Tibial artery (tissue), 4 donors: Measurements from ENCODE around the gene SETBP1.

Experiments
- DNase-seq, 2 donors: peaks; one replicate each; pipeline ENCODE4 v3.0.0-alpha.2; 2019
- H3K27ac ChIP-seq, 2 donors: fragments of 200-600 bp; sonication (generic) in 1 of 2; 1 replicate in 1 of 2; 2 replicates in 1 of 2; pipeline ENCODE4 v1.5.1; 2018 to 2019; ENCODE audit warnings: mild to moderate bottlenecking in 1 of 2
- H3K27me3 ChIP-seq, 2 donors: fragments of 200-600 bp; sonication (generic) in 1 of 2; one replicate each; pipeline versions ENCODE4 v1.5.1 to v1.6.0; 2016 to 2019
- H3K36me3 ChIP-seq, 3 donors: fragments of 200-600 bp; sonication (generic) in 2 of 3; one replicate each; pipeline ENCODE4 v1.5.1; 2016 to 2019; ENCODE audit warnings: mild to moderate bottlenecking in 2 of 3
- H3K4me1 ChIP-seq, 4 donors: fragments of 200-600 bp; sonication (generic) in 2 of 4; 1 replicate in 3 of 4; 2 replicates in 1 of 4; pipeline ENCODE4 v1.5.1; 2016 to 2019
- H3K4me3 ChIP-seq, 2 donors: fragments of 200-600 bp; sonication (generic) in 1 of 2; 1 replicate in 1 of 2; 2 replicates in 1 of 2; pipeline ENCODE4 v1.5.1; 2018 to 2019; ENCODE audit warnings: mild to moderate bottlenecking in 2 of 2
- H3K9me3 ChIP-seq, 3 donors: fragments of 200-600 bp; sonication (generic) in 1 of 3; one replicate each; pipeline ENCODE4 v1.5.1; 2016 to 2019
- CTCF ChIP-seq, 2 experiments: fragments of 200-600 bp in 1 of 2; fragments of 450-650 bp in 1 of 2; IDR thresholded peaks; one replicate each; pipeline ENCODE4 v1.5.1; 2017 to 2019; ENCODE audit warnings: antibody characterized with exemption in 2 of 2, mild to moderate bottlenecking in 1 of 2, moderate library complexity in 1 of 2
- intact Hi-C: fragments of 100-400 bp; cut with DNase I; formaldehyde crosslinking; loops from one replicate; pipeline ENCODE4 v1.15.0; 2023; ENCODE audit warnings: low total_unique reads

Gene SETBP1

GRCh38 chr18:44871771-44872170, 191.1 kb downstream of the SETBP1 start:
- intact Hi-C loops: no loop called here
- Histone ChIP-seq H3K4me1 (peaks cover 0 to 25% (median 0%) of the 10 kb centered on the region in 4 donors), H3K36me3 (peaks cover 0 to 10% (median 10%) of the 10 kb centered on the region in 3 donors), H3K27me3 (no peaks in the 10 kb centered on the region), H3K9me3 (no peaks in the 10 kb centered on the region), H3K27ac (no peak overlapping the region), H3K4me3 (no peak overlapping the region)
- DNase-seq: no peak
- no peak for TF ChIP-seq CTCF (IDR thresholded peaks at IDR 0.05)

- Histone ChIP-seq H3K27ac (no peak overlapping the region), H3K4me3 (no peak overlapping the region), H3K9me3 (no peaks in the 10 kb centered on the region), H3K4me1 (peaks cover 0 to 4% (median 0%) of the 10 kb centered on the region in 4 donors), H3K27me3 (no peaks in the 10 kb centered on the region), H3K36me3 (peaks cover 0 to 10% (median 4%) of the 10 kb centered on the region in 3 donors)
- TF ChIP-seq CTCF (IDR thresholded peaks at IDR 0.05): no peak
- intact Hi-C loops: no loop called here
- no peak for DNase-seq
Measured at GRCh38 chr18:44876024-44876423, 195.3 kb downstream of the SETBP1 start.

GRCh38 chr18:44876755-44877154, 196.1 kb downstream of the SETBP1 start:
- peaks cover 0 to 4% (median 0%) of the 10 kb centered on the region in 4 donors for H3K4me1 ChIP-seq
- no peak overlapping the region for H3K27ac ChIP-seq
- intact Hi-C loops: no loop called here
- DNase-seq: no peak
- no peak for TF ChIP-seq CTCF (IDR thresholded peaks at IDR 0.05)
- no peaks in the 10 kb centered on the region for H3K27me3 ChIP-seq
- H3K36me3 ChIP-seq: peaks cover 0 to 10% (median 4%) of the 10 kb centered on the region in 3 donors
- no peaks in the 10 kb centered on the region for H3K9me3 ChIP-seq
- no peak overlapping the region for H3K4me3 ChIP-seq

- Histone ChIP-seq H3K36me3 (peaks cover 0 to 5% (median 4%) of the 10 kb centered on the region in 3 donors), H3K4me3 (no peak overlapping the region), H3K27ac (no peak overlapping the region), H3K27me3 (no peaks in the 10 kb centered on the region), H3K4me1 (peaks cover 0 to 4% (median 0%) of the 10 kb centered on the region in 4 donors), H3K9me3 (no peaks in the 10 kb centered on the region)
- DNase-seq: no peak
- TF ChIP-seq CTCF (IDR thresholded peaks at IDR 0.05): no peak
- intact Hi-C loops: no loop called here
Measured at GRCh38 chr18:44878335-44878734, 197.6 kb downstream of the SETBP1 start.

- Histone ChIP-seq H3K27me3 (no peaks in the 10 kb centered on the region), H3K36me3 (peaks cover 0 to 2% (median 0%) of the 10 kb centered on the region in 3 donors), H3K27ac (no peak overlapping the region), H3K9me3 (no peaks in the 10 kb centered on the region), H3K4me3 (no peak overlapping the region), H3K4me1 (peaks cover 0 to 11% (median 0%) of the 10 kb centered on the region in 4 donors)
- intact Hi-C loops: no loop called here
- no peak for DNase-seq
- TF ChIP-seq CTCF (IDR thresholded peaks at IDR 0.05): no peak
Measured at GRCh38 chr18:44880170-44880569, 199.5 kb downstream of the SETBP1 start.
